B cell (primary cell): Measurements from ENCODE around the gene ADAMTSL5.

Experiments
- CTCF ChIP-seq: fragments of 200-600 bp; IDR thresholded peaks from one replicate; pipeline ENCODE4 v1.8.0; 2022; ENCODE audit warnings: antibody characterized with exemption, mild to moderate bottlenecking
- EZH2 ChIP-seq: IDR thresholded peaks from 2 replicates; pipeline ENCODE4 v1.6.1; 2012; ENCODE audit warnings: borderline replicate concordance, low read depth, mild to moderate bottlenecking, moderate library complexity, low read length; ENCODE audit not compliant: insufficient read depth, poor library complexity, severe bottlenecking

GRCh38 chr19:1538978-1539377 lies 26.2 kb upstream of the ADAMTSL5 start:
- TF ChIP-seq CTCF (no peak), EZH2 (no peak)
